IMR-90 (cell line): ENCODE results near the gene NPM1.

Source experiments
- CEBPB ChIP-seq: IDR thresholded peaks from 2 replicates; pipeline ENCODE4 v1.6.1; 2012; ENCODE audit warnings: low read depth, low read length, improper control_type of control experiment
- MXI1 ChIP-seq: IDR thresholded peaks from 2 replicates; pipeline ENCODE4 v1.6.1; 2012; ENCODE audit warnings: low read depth, mild to moderate bottlenecking, low read length, moderate library complexity, borderline replicate concordance
- POLR2A ChIP-seq: IDR thresholded peaks from 2 replicates; pipeline ENCODE4 v1.6.1; 2012; ENCODE audit warnings: mild to moderate bottlenecking, low read depth, low read length
- RAD21 ChIP-seq: IDR thresholded peaks from 2 replicates; pipeline ENCODE4 v1.6.1; 2012; ENCODE audit warnings: low read length, improper control_type of control experiment
- RCOR1 ChIP-seq: IDR thresholded peaks from 2 replicates; pipeline ENCODE4 v1.6.1; 2012; ENCODE audit warnings: mild to moderate bottlenecking, low read length, improper control_type of control experiment; ENCODE audit not compliant: insufficient replicate concordance
- RFX5 ChIP-seq: IDR thresholded peaks from 2 replicates; pipeline ENCODE4 v1.8.0; 2012; ENCODE audit warnings: low read depth, mild to moderate bottlenecking, low read length, moderate library complexity
- SMC3 ChIP-seq: fragments of 150-350 bp; IDR thresholded peaks from 2 replicates; pipeline ENCODE4 v1.6.1; 2016; ENCODE audit warnings: low read depth, mild to moderate bottlenecking, antibody characterized with exemption, low read length, moderate library complexity
- TF ChIP-seq, protein P1 (sequence below): conservative IDR thresholded peaks from 2 replicates; pipeline ENCODE4 v1.5.1; 2012; ENCODE audit warnings: mild to moderate bottlenecking, low read depth, low read length, improper control_type of control experiment
- TF ChIP-seq, protein P2 (sequence below): fragments of 150-350 bp; IDR thresholded peaks from 2 replicates; pipeline ENCODE4 v1.6.1; 2017; ENCODE audit warnings: mild to moderate bottlenecking, antibody characterized with exemption, low read length, low read depth

DNA sequence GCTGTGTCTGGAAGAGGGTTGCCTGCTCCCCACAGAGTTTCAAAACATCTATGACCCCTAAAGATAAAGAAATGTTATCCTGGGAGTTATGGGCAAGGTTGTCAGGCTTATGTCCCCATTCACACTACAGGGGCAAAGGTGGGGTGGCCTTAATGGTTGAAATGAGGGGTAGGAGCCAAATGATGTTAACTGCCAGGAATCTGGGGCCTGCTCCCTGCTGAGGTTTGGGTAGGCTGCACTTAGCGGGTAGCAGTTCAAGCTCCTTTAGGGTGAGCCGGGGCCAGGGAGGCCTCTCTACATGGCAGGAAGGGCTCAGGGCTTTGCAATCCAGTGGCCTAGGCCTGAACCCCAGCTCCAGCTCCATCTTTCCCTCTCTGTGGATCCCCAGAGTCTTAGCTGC lies 34.8 kb downstream of the NPM1 start:
- TF ChIP-seq, protein P1, sequence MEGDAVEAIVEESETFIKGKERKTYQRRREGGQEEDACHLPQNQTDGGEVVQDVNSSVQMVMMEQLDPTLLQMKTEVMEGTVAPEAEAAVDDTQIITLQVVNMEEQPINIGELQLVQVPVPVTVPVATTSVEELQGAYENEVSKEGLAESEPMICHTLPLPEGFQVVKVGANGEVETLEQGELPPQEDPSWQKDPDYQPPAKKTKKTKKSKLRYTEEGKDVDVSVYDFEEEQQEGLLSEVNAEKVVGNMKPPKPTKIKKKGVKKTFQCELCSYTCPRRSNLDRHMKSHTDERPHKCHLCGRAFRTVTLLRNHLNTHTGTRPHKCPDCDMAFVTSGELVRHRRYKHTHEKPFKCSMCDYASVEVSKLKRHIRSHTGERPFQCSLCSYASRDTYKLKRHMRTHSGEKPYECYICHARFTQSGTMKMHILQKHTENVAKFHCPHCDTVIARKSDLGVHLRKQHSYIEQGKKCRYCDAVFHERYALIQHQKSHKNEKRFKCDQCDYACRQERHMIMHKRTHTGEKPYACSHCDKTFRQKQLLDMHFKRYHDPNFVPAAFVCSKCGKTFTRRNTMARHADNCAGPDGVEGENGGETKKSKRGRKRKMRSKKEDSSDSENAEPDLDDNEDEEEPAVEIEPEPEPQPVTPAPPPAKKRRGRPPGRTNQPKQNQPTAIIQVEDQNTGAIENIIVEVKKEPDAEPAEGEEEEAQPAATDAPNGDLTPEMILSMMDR, result no peak
- no peak for TF ChIP-seq POLR2A
- TF ChIP-seq RAD21, result no peak
- TF ChIP-seq SMC3, result no peak
- no peak for TF ChIP-seq RFX5
- TF ChIP-seq MXI1, result no peak
- TF ChIP-seq, protein P2, sequence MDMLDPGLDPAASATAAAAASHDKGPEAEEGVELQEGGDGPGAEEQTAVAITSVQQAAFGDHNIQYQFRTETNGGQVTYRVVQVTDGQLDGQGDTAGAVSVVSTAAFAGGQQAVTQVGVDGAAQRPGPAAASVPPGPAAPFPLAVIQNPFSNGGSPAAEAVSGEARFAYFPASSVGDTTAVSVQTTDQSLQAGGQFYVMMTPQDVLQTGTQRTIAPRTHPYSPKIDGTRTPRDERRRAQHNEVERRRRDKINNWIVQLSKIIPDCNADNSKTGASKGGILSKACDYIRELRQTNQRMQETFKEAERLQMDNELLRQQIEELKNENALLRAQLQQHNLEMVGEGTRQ, result no peak
- no peak for TF ChIP-seq RCOR1
- no peak for TF ChIP-seq CEBPB
